Stimulated activated CD4-positive, alpha-beta T cell treated with anti-CD3 and anti-CD28 coated beads, Interleukin-12 subunit alpha, Interleukin-12 subunit beta, amount 100 ng/mL, for 48 hours (primary cell): ENCODE data around the gene ACOXL.

ENCODE experiments used
- DNase-seq, 3 donors: peaks; one replicate each; pipeline ENCODE4 v3.0.0-alpha.2; 2020; ENCODE audit warnings: low read depth in 2 of 3, low spot score in 1 of 3

ACOXL gene

DNA sequence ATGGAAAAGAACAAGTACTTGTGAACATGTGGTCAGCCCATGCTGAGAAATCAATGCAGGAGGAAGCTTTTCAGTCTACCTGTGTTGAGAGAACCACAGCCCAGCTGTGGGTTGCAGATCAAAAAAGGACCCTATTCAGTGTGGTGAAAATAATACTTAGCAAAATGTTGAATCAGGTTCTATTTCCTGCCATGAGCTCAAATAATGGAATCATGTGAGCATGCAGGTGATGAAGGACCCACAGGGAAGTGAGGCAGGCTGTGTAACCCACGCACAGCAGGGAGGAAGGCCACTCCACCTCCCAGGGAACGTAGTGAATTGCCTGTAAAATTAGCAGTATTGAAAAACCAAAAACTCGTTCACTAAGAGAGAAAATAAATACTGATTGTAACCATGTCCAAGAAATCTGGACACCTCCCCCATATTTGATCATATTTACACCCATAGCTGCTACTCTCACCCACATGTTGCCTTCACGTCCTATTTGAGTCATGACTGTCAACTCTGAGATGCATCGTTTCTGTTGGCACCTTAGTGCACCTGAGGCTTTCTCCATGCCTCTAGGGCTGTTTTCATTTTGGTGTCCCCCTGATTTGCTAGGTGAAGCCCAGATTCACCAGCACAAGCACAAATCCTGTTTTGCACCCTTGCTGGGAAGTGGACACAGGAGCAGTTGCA is 367.9 kb downstream of the ACOXL start:
- no peak for DNase-seq

- DNase-seq = no peak
Measured at GRCh38 chr2:111100765-111101162, 368.4 kb downstream of the ACOXL start.

- peak in 1 of 3 donors; percentile 19 for DNase-seq
Measured at GRCh38 chr2:111101592-111101991, 369.2 kb downstream of the ACOXL start.

- no peak for DNase-seq
Measured at GRCh38 chr2:111102216-111102615, 369.8 kb downstream of the ACOXL start.

GRCh38 chr2:111105926-111106325 is 373.6 kb downstream of the ACOXL start:
- DNase-seq = no peak

GRCh38 chr2:111106706-111107105 is 374.3 kb downstream of the ACOXL start:
- DNase-seq = no peak

GRCh38 chr2:111108745-111109271 is 376.4 kb downstream of the ACOXL start:
- no peak for DNase-seq

DNA sequence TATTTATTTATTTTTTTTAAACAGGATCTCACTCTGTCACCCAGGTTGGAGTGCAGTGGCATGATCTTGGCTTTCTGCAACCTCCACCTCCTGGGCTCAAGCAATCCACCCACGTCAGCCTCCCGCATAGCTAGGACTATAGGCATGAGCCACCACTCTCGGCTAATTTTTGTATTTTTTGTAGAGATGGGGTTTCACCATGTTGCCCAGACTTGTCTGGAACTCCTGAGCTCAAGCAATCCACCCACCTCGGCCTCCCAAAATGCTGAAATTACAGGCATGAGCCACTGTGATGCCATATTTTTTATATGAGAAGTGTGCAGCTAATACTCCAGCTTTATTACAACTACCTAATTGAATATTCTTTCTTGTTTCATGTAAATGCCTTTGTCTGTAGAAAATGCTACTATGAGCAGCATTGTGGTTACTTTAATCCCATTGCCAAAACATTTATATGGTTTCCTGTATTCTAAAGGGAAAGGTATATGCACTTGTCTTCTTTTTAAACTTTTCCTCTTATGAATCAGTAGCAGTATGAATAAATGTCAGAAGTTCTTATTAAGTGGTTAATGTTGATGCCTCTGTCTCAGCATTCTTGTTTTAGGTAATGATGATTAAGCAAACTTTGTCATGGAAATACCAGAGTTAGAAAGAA is 378.9 kb downstream of the ACOXL start:
- DNase-seq = peak in 1 of 3 donors; percentile 25

- no peak for DNase-seq
Measured at GRCh38 chr2:111113838-111114237, 381.5 kb downstream of the ACOXL start.

DNA sequence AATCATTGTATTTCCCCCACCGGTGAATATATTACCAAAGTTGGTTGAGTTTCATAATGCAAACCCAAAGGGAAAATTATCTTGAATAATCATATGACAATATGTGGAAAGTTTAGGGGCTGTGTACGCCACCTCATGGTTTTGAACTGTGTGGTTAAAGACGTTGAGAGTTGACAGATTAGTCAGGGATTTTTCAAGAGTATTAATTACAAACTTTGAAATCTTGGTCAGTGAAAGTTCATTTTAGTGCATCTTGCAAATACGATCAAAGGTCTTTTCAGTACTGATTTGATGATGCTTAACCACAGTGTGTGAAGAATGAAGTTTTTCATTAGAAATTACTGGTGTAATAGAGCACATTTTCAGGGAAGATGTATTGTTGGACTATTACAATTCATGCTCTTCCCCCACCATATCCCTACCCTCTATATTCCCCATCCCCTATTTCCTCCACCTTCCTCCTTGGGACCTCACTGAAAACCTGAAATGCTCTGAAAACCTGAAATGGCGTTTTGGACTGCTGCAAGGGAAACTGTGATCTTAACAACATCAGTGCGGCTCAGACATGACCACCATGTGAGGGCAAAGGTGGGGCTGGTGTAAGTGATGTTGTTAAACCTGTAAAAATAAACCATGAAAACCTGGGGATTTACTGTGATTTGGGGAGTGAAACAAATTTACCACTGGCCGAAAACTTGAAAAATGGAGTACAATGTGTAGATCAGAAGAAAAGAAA is 383.8 kb downstream of the ACOXL start:
- DNase-seq = no peak

- peak; percentile 54 to 72 (median 71) for DNase-seq
Measured at GRCh38 chr2:111116843-111117597, 384.6 kb downstream of the ACOXL start.

GRCh38 chr2:111117598-111118480 is 385.5 kb downstream of the ACOXL start:
- DNase-seq = peak; percentile 27 to 48 (median 28)

- DNase-seq = no peak
Measured at GRCh38 chr2:111118481-111118980, 386.2 kb downstream of the ACOXL start.

- DNase-seq = peak in 2 of 3 donors; percentile 17 to 19
Measured at GRCh38 chr2:111118981-111119821, 386.8 kb downstream of the ACOXL start.

- no peak for DNase-seq
Measured at GRCh38 chr2:111119822-111120252, 387.5 kb downstream of the ACOXL start.

DNA sequence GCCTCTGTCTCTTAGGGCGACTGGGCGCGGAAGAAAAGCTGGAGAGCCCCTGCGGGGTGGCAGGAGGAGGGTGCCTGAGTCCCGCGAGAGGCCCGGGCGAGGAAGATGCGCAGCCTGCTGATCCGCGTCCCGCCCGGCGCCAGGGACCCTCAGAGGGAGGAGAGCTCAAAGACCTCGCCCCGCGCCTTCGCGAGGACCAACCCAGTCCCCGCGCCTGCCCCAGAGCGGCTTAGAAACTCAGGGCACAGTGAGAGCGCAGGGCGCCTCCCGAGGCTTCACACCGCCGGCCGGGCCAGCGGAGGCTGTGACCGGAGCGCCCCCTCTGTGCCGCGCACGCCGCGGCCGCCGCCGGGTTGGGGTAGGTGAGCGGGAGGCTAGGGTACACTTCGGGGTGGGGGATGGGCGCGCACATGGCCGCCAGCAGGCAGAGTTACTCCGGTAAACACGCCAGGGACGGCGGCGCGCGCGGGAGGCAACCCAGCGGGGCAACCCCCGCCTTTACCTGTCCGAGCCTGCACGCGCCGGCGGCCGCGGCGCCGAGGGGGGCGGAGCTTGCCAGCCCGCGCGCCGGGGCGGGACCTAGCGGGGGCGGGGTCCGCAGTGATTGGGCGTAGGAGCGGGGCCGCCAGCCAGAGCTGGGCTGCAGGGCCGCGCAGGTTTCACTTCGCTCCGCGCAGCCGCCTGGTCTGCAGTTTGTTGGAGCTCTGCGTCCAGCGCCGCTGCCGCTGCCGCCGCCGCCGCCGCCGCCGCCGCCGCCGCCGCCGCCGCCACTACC is 388.1 kb downstream of the ACOXL start, which contains the start of gene BCL2L11:
TSS of gene BCL2L11 (plus strand) at position 662 of the 775 bp plus-strand sequence. CDS start 2,832 bp downstream, outside the sequence.
- DNase-seq = peak; percentile 85 to 87 (median 85)

DNA sequence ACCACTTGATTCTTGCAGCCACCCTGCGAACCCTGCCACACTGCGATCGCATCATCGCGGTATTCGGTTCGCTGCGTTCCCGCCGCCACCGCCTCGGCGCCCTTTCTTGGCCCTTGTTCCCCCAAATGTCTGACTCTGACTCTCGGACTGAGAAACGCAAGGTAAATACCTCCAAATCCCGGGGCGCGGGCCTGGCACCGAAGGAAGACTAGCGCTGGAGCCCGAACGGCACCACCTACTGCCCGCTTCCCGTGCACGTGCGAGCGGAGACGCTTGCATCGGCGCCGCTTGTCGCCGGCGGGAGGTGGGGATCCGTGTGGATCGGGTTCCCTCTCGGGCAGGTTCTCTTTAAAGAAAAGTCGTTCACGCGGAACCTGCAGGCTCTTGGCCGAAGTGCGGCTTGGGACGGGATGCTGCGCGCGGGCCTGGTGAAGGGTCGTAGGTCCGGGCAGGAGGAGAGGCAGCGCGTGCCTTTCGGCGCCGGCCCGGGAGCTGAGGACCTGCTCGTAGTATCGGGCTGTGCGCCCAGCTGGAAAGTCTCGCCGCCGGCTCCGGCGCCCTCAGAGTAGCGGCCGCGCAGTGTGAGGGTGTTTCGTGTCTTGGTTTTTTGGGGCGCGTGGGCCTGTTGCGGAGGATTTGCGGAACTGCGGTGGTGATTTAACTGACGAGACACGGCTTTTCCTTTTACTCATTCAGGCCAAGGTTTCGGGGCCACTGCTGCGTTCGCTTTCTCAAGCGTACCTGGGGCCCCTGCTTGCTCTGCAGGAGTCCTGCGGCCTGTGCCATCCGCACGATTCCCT is 388.9 kb downstream of the ACOXL start:
- peak; percentile 24 to 39 (median 31) for DNase-seq
